H1 (cell line): Measurements from ENCODE around the gene SLC6A3.

Experiments used
- EGR1 ChIP-seq: IDR thresholded peaks from 2 replicates; pipeline ENCODE4 v1.6.1; 2011; ENCODE audit warnings: low read depth, low read length, borderline replicate concordance
- EZH2 ChIP-seq: fragments of 200-600 bp; sonication (generic); IDR thresholded peaks from 2 replicates; pipeline ENCODE4 v1.7.1; 2012; ENCODE audit warnings: low read depth, mild to moderate bottlenecking, moderate library complexity, low read length, inconsistent platforms; ENCODE audit not compliant: severe bottlenecking
- FOSL1 ChIP-seq: IDR thresholded peaks from 2 replicates; pipeline ENCODE4 v1.6.1; 2011; ENCODE audit warnings: mild to moderate bottlenecking, low read depth, low read length, moderate library complexity; ENCODE audit not compliant: insufficient read depth
- JUN ChIP-seq: IDR thresholded peaks from 2 replicates; pipeline ENCODE4 v1.6.1; 2011; ENCODE audit warnings: low read depth, mild to moderate bottlenecking, improper control_type of control experiment, low read length
- JUND ChIP-seq: IDR thresholded peaks from 2 replicates; pipeline ENCODE4 v1.6.1; 2011; ENCODE audit warnings: mild to moderate bottlenecking, improper control_type of control experiment, low read length
- PHF8 ChIP-seq: fragments of 200-600 bp; sonication (generic); conservative IDR thresholded peaks from 2 replicates; pipeline ENCODE4 v1.7.1; 2012; ENCODE audit warnings: low read depth, mild to moderate bottlenecking, inconsistent platforms, low read length, moderate library complexity
- POLR2AphosphoS5 ChIP-seq: IDR thresholded peaks from 2 replicates; pipeline ENCODE4 v1.6.1; 2011; ENCODE audit warnings: low read depth, low read length
- RAD21 ChIP-seq, 2 experiments: IDR thresholded peaks in 1 of 2; conservative IDR thresholded peaks in 1 of 2; 2 replicates each; pipeline ENCODE4 v1.6.1; 2011; ENCODE audit warnings: low read depth in 2 of 2, low read length in 2 of 2, improper control_type of control experiment in 1 of 2, inconsistent platforms in 1 of 2, mild to moderate bottlenecking in 1 of 2, moderate library complexity in 1 of 2
- TAF1 ChIP-seq: IDR thresholded peaks from 2 replicates; pipeline ENCODE4 v1.6.1; 2011; ENCODE audit warnings: mild to moderate bottlenecking, low read depth, low read length
- TCF12 ChIP-seq: IDR thresholded peaks from 2 replicates; pipeline ENCODE4 v1.6.1; 2011; ENCODE audit warnings: low read depth, mild to moderate bottlenecking, low read length
- ZNF274 ChIP-seq: IDR thresholded peaks from 2 replicates; pipeline ENCODE4 v1.7.0; 2012; ENCODE audit warnings: low read length, borderline replicate concordance; ENCODE audit errors: extremely low read depth
- TF ChIP-seq, protein P1 (sequence below), 3 experiments: IDR thresholded peaks; 1 replicate in 2 of 3; 2 replicates in 1 of 3; pipeline versions ENCODE4 v1.5.1 to v1.6.1; 2011; ENCODE audit warnings: low read length in 3 of 3, mild to moderate bottlenecking in 3 of 3, inconsistent platforms in 2 of 3, low read depth in 1 of 3, moderate library complexity in 1 of 3; ENCODE audit not compliant: insufficient read depth in 1 of 3; ENCODE audit errors: control extremely low read depth in 1 of 3
- TF ChIP-seq, protein P2 (sequence below): IDR thresholded peaks from 2 replicates; pipeline ENCODE4 v1.6.1; 2011; ENCODE audit warnings: low read length, improper control_type of control experiment
- TF ChIP-seq, protein P3 (sequence below): IDR thresholded peaks from 2 replicates; pipeline ENCODE4 v1.6.1; 2012; ENCODE audit warnings: low read length, inconsistent platforms

DNA sequence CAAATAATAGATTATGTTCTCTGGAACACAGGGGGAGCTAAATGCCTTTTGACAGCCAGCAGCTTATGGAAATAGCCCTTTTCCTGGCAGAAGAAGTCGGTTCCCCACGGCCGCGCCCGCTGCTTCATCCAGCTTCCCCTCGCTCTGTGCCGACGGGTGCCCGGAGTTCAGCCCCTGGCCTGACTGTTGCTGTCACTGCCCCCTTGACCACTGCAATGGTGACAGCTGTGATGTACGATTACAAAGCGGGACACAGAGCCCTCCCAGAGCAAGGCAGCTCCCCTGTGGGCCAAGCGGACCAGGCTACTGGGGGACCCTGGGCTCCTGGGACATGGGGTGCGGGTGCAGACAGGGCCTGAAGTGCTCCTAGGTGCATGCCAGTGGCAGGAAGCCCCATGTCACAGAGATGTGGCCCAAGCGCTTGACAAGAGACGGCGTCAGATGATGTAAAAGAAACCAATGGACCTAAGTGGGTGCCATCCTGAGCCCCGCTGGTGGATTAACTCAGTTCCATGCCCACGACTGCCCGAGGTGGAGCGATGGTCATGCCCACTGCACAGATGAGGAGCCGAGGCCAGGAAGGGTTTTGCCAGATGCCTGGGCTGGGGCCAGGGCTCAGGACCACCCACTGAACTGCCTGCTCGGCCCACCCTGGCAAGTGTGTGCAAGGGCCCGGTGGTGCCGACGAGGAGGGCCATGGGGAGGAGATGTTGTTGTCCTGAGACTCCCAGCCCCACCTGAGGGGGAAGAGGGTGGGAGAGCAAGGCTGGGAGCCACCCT, 87.1 kb downstream of the SLC6A3 start:
- TF ChIP-seq EGR1 (no peak), FOSL1 (no peak), PHF8 (no peak), JUND (no peak), EZH2 (no peak), RAD21 (IDR thresholded peaks at IDR 0.05 in 1 of 2, conservative IDR thresholded peaks at IDR 0.05 in 1 of 2; ENCODE audit: low read depth in 2 of 2, low read length in 2 of 2) (no peak), TCF12 (no peak), ZNF274 (no peak), TAF1 (no peak), JUN (no peak), POLR2AphosphoS5 (no peak)
- TF ChIP-seq, protein P1, sequence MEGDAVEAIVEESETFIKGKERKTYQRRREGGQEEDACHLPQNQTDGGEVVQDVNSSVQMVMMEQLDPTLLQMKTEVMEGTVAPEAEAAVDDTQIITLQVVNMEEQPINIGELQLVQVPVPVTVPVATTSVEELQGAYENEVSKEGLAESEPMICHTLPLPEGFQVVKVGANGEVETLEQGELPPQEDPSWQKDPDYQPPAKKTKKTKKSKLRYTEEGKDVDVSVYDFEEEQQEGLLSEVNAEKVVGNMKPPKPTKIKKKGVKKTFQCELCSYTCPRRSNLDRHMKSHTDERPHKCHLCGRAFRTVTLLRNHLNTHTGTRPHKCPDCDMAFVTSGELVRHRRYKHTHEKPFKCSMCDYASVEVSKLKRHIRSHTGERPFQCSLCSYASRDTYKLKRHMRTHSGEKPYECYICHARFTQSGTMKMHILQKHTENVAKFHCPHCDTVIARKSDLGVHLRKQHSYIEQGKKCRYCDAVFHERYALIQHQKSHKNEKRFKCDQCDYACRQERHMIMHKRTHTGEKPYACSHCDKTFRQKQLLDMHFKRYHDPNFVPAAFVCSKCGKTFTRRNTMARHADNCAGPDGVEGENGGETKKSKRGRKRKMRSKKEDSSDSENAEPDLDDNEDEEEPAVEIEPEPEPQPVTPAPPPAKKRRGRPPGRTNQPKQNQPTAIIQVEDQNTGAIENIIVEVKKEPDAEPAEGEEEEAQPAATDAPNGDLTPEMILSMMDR (IDR thresholded peaks at IDR 0.05; ENCODE audit: control extremely low read depth in 1 of 3, insufficient read depth in 1 of 3, low read depth in 1 of 3, low read length in 3 of 3), result no peak
- TF ChIP-seq, protein P2, sequence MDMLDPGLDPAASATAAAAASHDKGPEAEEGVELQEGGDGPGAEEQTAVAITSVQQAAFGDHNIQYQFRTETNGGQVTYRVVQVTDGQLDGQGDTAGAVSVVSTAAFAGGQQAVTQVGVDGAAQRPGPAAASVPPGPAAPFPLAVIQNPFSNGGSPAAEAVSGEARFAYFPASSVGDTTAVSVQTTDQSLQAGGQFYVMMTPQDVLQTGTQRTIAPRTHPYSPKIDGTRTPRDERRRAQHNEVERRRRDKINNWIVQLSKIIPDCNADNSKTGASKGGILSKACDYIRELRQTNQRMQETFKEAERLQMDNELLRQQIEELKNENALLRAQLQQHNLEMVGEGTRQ, result no peak
- TF ChIP-seq, protein P3, sequence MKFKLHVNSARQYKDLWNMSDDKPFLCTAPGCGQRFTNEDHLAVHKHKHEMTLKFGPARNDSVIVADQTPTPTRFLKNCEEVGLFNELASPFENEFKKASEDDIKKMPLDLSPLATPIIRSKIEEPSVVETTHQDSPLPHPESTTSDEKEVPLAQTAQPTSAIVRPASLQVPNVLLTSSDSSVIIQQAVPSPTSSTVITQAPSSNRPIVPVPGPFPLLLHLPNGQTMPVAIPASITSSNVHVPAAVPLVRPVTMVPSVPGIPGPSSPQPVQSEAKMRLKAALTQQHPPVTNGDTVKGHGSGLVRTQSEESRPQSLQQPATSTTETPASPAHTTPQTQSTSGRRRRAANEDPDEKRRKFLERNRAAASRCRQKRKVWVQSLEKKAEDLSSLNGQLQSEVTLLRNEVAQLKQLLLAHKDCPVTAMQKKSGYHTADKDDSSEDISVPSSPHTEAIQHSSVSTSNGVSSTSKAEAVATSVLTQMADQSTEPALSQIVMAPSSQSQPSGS, result no peak
